ENCODE measurements around the gene PSENEN.

Gene PSENEN

GRCh38 chr19:35731353-35731752 lies 14.1 kb upstream of the PSENEN start:
- Histone ChIP-seq H3K4me3 (ENCODE audit: insufficient read depth in 1 of 2, low read depth in 1 of 2, low read length in 2 of 2) (no peak overlapping the region), H2BK15ac (ENCODE audit: low read depth, poor library complexity, severe bottlenecking) (no peak overlapping the region), H3K27ac (ENCODE audit: low read length, poor library complexity, severe bottlenecking) (no peak overlapping the region), H3K14ac (ENCODE audit: low read length in 2 of 2) (no peak overlapping the region), H2AFZ (ENCODE audit: low read depth, low read length) (no peak overlapping the region), H3K23ac (ENCODE audit: low read length in 2 of 2) (no peak overlapping the region), H2BK5ac (ENCODE audit: low read depth, low read length, poor library complexity, severe bottlenecking) (no peak overlapping the region), H3K36me3 (ENCODE audit: control insufficient read depth in 1 of 2, insufficient read depth in 2 of 2, low read depth in 1 of 2, low read length in 2 of 2) (peaks cover 86 to 97% of the 10 kb centered on the region in 2 experiments), H2AK5ac (ENCODE audit: low read length, severe bottlenecking) (no peak overlapping the region), H2BK120ac (ENCODE audit: low read depth, low read length) (no peak overlapping the region), H3K9me3 (ENCODE audit: control insufficient read depth, low read length) (no peaks in the 10 kb centered on the region), H3K4ac (ENCODE audit: low read depth in 1 of 2, low read length in 2 of 2) (no peak overlapping the region), H3K18ac (ENCODE audit: low read depth in 1 of 2, low read length in 2 of 2) (no peak overlapping the region), H3K4me2 (ENCODE audit: low read length, poor library complexity, severe bottlenecking) (no peak overlapping the region), H3K27me3 (ENCODE audit: control insufficient read depth in 1 of 2, insufficient read depth in 1 of 2, low read length in 2 of 2) (no peaks in the 10 kb centered on the region), H3K79me1 (replicated peaks; ENCODE audit: low read length, poor library complexity, severe bottlenecking) (peaks cover 66% of the 10 kb centered on the region), H3K4me1 (ENCODE audit: control insufficient read depth, insufficient read depth, low read depth, low read length) (peaks cover 2% of the 10 kb centered on the region), H4K91ac (ENCODE audit: low read length) (no peak overlapping the region), H2BK12ac (ENCODE audit: low read length in 2 of 2) (no peak overlapping the region), H4K8ac (ENCODE audit: low read length) (no peak overlapping the region), H3K9ac (ENCODE audit: low read length) (no peak overlapping the region)
- WGBS = 92% methylated on average over 9 of the region's 9 CpGs
- no peak for DNase-seq

GRCh38 chr19:35731779-35732405 lies 13.6 kb upstream of the PSENEN start:
- Histone ChIP-seq H4K8ac (ENCODE audit: low read length) (no peak overlapping the region), H3K4me2 (ENCODE audit: low read length, poor library complexity, severe bottlenecking) (no peak overlapping the region)
- 84% methylated on average over 13 of the region's 21 CpGs for WGBS

DNA sequence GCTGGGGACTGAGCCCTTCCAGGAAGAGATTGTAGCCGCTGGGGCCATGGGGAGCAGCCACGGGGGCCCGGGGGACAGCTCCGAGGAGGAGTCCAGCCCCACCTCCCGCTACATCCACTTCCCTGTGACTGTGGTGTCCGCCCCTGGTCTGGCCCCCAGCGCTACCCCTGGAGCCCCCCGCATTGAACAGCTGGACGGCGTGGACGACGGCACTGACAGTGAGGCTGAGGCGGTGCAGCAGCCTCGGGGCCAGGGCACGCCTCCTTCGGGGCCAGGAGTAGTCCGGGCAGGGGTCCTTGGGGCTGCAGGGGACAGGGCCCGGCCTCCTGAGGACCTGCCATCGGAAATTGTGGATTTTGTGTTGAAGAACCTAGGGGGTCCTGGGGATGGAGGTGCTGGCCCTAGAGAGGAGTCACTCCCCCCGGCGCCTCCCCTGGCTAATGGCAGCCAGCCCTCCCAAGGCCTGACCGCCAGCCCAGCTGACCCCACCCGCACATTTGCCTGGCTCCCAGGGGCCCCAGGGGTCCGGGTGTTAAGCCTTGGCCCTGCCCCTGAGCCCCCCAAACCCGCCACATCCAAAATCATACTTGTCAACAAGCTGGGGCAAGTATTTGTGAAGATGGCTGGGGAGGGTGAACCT lies 12.8 kb upstream of the PSENEN start:
- Histone ChIP-seq H2BK15ac (ENCODE audit: low read depth, poor library complexity, severe bottlenecking) (no peak overlapping the region), H4K91ac (ENCODE audit: low read length) (no peak overlapping the region), H3K4ac (ENCODE audit: low read depth in 1 of 2, low read length in 2 of 2) (no peak overlapping the region), H3K18ac (ENCODE audit: low read depth in 1 of 2, low read length in 2 of 2) (no peak overlapping the region), H3K27ac (ENCODE audit: low read length, poor library complexity, severe bottlenecking) (no peak overlapping the region), H2AFZ (ENCODE audit: low read depth, low read length) (no peak overlapping the region), H3K14ac (ENCODE audit: low read length in 2 of 2) (no peak overlapping the region), H3K23ac (ENCODE audit: low read length in 2 of 2) (no peak overlapping the region), H3K4me3 (ENCODE audit: insufficient read depth in 1 of 2, low read depth in 1 of 2, low read length in 2 of 2) (no peak overlapping the region), H3K27me3 (ENCODE audit: control insufficient read depth in 1 of 2, insufficient read depth in 1 of 2, low read length in 2 of 2) (no peaks in the 10 kb centered on the region), H4K8ac (ENCODE audit: low read length) (no peak overlapping the region), H3K36me3 (ENCODE audit: control insufficient read depth in 1 of 2, insufficient read depth in 2 of 2, low read depth in 1 of 2, low read length in 2 of 2) (peaks cover 88 to 98% of the 10 kb centered on the region in 2 experiments), H2BK5ac (ENCODE audit: low read depth, low read length, poor library complexity, severe bottlenecking) (no peak overlapping the region), H3K79me1 (replicated peaks; ENCODE audit: low read length, poor library complexity, severe bottlenecking) (peaks cover 64% of the 10 kb centered on the region), H2BK120ac (ENCODE audit: low read depth, low read length) (no peak overlapping the region), H3K4me1 (ENCODE audit: control insufficient read depth, insufficient read depth, low read depth, low read length) (peaks cover 2% of the 10 kb centered on the region), H3K9ac (ENCODE audit: low read length) (no peak overlapping the region), H3K9me3 (ENCODE audit: control insufficient read depth, low read length) (no peaks in the 10 kb centered on the region), H2BK12ac (ENCODE audit: low read length in 2 of 2) (no peak overlapping the region), H3K4me2 (ENCODE audit: low read length, poor library complexity, severe bottlenecking) (no peak overlapping the region), H2AK5ac (ENCODE audit: low read length, severe bottlenecking) (no peak overlapping the region)
- no peak for DNase-seq
- 97% methylated on average over 22 of the region's 25 CpGs for WGBS

More at GRCh38 chr19:35731779-35732405, 13.6 kb upstream of the PSENEN start:
- no peak overlapping the region for H3K18ac ChIP-seq (ENCODE audit: low read depth in 1 of 2, low read length in 2 of 2)
- H2BK15ac ChIP-seq (ENCODE audit: low read depth, poor library complexity, severe bottlenecking) = no peak overlapping the region
- H3K36me3 ChIP-seq (ENCODE audit: control insufficient read depth in 1 of 2, insufficient read depth in 2 of 2, low read depth in 1 of 2, low read length in 2 of 2) = peaks cover 88 to 98% of the 10 kb centered on the region in 2 experiments
- peaks cover 2% of the 10 kb centered on the region for H3K4me1 ChIP-seq (ENCODE audit: control insufficient read depth, insufficient read depth, low read depth, low read length)
- no peak overlapping the region for H2BK120ac ChIP-seq (ENCODE audit: low read depth, low read length)
- H4K91ac ChIP-seq (ENCODE audit: low read length) = no peak overlapping the region
- DNase-seq = no peak
- H3K4ac ChIP-seq (ENCODE audit: low read depth in 1 of 2, low read length in 2 of 2) = no peak overlapping the region
- H3K79me1 ChIP-seq (replicated peaks; ENCODE audit: low read length, poor library complexity, severe bottlenecking) = peaks cover 71% of the 10 kb centered on the region
- no peaks in the 10 kb centered on the region for H3K9me3 ChIP-seq (ENCODE audit: control insufficient read depth, low read length)
- no peaks in the 10 kb centered on the region for H3K27me3 ChIP-seq (ENCODE audit: control insufficient read depth in 1 of 2, insufficient read depth in 1 of 2, low read length in 2 of 2)
- H3K27ac ChIP-seq (ENCODE audit: low read length, poor library complexity, severe bottlenecking) = no peak overlapping the region
- H2BK12ac ChIP-seq (ENCODE audit: low read length in 2 of 2) = no peak overlapping the region
- no peak overlapping the region for H3K14ac ChIP-seq (ENCODE audit: low read length in 2 of 2)
- no peak overlapping the region for H2AFZ ChIP-seq (ENCODE audit: low read depth, low read length)
- H3K23ac ChIP-seq (ENCODE audit: low read length in 2 of 2) = no peak overlapping the region
- H2BK5ac ChIP-seq (ENCODE audit: low read depth, low read length, poor library complexity, severe bottlenecking) = no peak overlapping the region
- no peak overlapping the region for H3K4me3 ChIP-seq (ENCODE audit: insufficient read depth in 1 of 2, low read depth in 1 of 2, low read length in 2 of 2)
- no peak overlapping the region for H2AK5ac ChIP-seq (ENCODE audit: low read length, severe bottlenecking)
- no peak overlapping the region for H3K9ac ChIP-seq (ENCODE audit: low read length)

GRCh38 chr19:35733180-35734125 lies 12.0 kb upstream of the PSENEN start:
- no peak overlapping the region for H3K27ac ChIP-seq (ENCODE audit: low read length, poor library complexity, severe bottlenecking)
- H2BK15ac ChIP-seq (ENCODE audit: low read depth, poor library complexity, severe bottlenecking) = no peak overlapping the region
- H3K14ac ChIP-seq (ENCODE audit: low read length in 2 of 2) = no peak overlapping the region
- H3K9ac ChIP-seq (ENCODE audit: low read length) = peak overlapping the region; percentile 33
- H3K4me2 ChIP-seq (ENCODE audit: low read length, poor library complexity, severe bottlenecking) = no peak overlapping the region
- H3K4ac ChIP-seq (ENCODE audit: low read depth in 1 of 2, low read length in 2 of 2) = no peak overlapping the region
- no peak overlapping the region for H4K8ac ChIP-seq (ENCODE audit: low read length)
- no peak overlapping the region for H4K91ac ChIP-seq (ENCODE audit: low read length)
- no peak overlapping the region for H2BK120ac ChIP-seq (ENCODE audit: low read depth, low read length)
- H3K18ac ChIP-seq (ENCODE audit: low read depth in 1 of 2, low read length in 2 of 2) = no peak overlapping the region
- no peak overlapping the region for H2BK5ac ChIP-seq (ENCODE audit: low read depth, low read length, poor library complexity, severe bottlenecking)
- peaks cover 88 to 98% of the 10 kb centered on the region in 2 experiments for H3K36me3 ChIP-seq (ENCODE audit: control insufficient read depth in 1 of 2, insufficient read depth in 2 of 2, low read depth in 1 of 2, low read length in 2 of 2)
- 96% methylated on average over 28 of the region's 35 CpGs for whole genome bisulfite sequencing
- peaks cover 59% of the 10 kb centered on the region for H3K79me1 ChIP-seq (replicated peaks; ENCODE audit: low read length, poor library complexity, severe bottlenecking)
- DNase-seq = no peak
- H3K9me3 ChIP-seq (ENCODE audit: control insufficient read depth, low read length) = no peaks in the 10 kb centered on the region
- no peak overlapping the region for H3K23ac ChIP-seq (ENCODE audit: low read length in 2 of 2)
- no peaks in the 10 kb centered on the region for H3K27me3 ChIP-seq (ENCODE audit: control insufficient read depth in 1 of 2, insufficient read depth in 1 of 2, low read length in 2 of 2)
- no peak overlapping the region for H2AFZ ChIP-seq (ENCODE audit: low read depth, low read length)
- H3K4me3 ChIP-seq (ENCODE audit: insufficient read depth in 1 of 2, low read depth in 1 of 2, low read length in 2 of 2) = no peak overlapping the region
- no peak overlapping the region for H2AK5ac ChIP-seq (ENCODE audit: low read length, severe bottlenecking)
- H2BK12ac ChIP-seq (ENCODE audit: low read length in 2 of 2) = no peak overlapping the region
- peaks cover 2% of the 10 kb centered on the region for H3K4me1 ChIP-seq (ENCODE audit: control insufficient read depth, insufficient read depth, low read depth, low read length)

Data from mesenchymal stem cell (in vitro differentiated cells and primary cell).